ENCODE data around the gene EIF4ENIF1. TPM values are rescaled to one million over a fixed set of nuclear protein-coding genes. Genes with fewer than 3 reads are reported as not detected.
"Not testable (repeated sequence)": the region's sequence is repeated elsewhere in the genome, so short reads cannot be mapped to it uniquely, and the experiment has no call there.

The EIF4ENIF1 gene
- total RNA-seq, 2 donors from 2014 or later, result 21.8 to 24.7 TPM

- intact Hi-C loops (cut with DNase I), result no loop called here
- DNase-seq (no peak), ATAC-seq (peak in 1 of 2 donors; percentile 28)
Measured at GRCh38 chr22:31449506-31449905, 40.1 kb downstream of the EIF4ENIF1 start.

GRCh38 chr22:31448382-31448781 is 41.3 kb downstream of the EIF4ENIF1 start:
- ATAC-seq (peak; percentile 41 to 47), DNase-seq (no peak)
- intact Hi-C loops (cut with DNase I), result no loop called here

GRCh38 chr22:31447337-31447736 is 42.3 kb downstream of the EIF4ENIF1 start:
- intact Hi-C loops (cut with DNase I), result no loop called here
- DNase-seq (no peak), ATAC-seq (peak in 1 of 2 donors; percentile 33)

GRCh38 chr22:31446767-31447166 is 42.9 kb downstream of the EIF4ENIF1 start:
- DNase-seq, result no peak
- intact Hi-C loops (cut with DNase I), result no loop called here
- ATAC-seq, result no peak

GRCh38 chr22:31446208-31446607 is 43.4 kb downstream of the EIF4ENIF1 start:
- intact Hi-C loops (cut with DNase I), result no loop called here
- ATAC-seq, result no peak
- no peak for DNase-seq

GRCh38 chr22:31445642-31446041 is 44.0 kb downstream of the EIF4ENIF1 start:
- ATAC-seq (no peak), DNase-seq (no peak)
- intact Hi-C loops (cut with DNase I), result no loop called here

GRCh38 chr22:31443516-31443915 is 46.1 kb downstream of the EIF4ENIF1 start:
- DNase-seq, result no peak
- intact Hi-C loops (cut with DNase I), result no loop called here
- ATAC-seq, result no peak

- DNase-seq (peak; percentile 33), ATAC-seq (peak in 1 of 2 donors; percentile 60)
- intact Hi-C loops (cut with DNase I), result no loop called here
Measured at GRCh38 chr22:31442768-31443489, 46.7 kb downstream of the EIF4ENIF1 start.

- DNase-seq (no peak), ATAC-seq (no peak)
- intact Hi-C loops (cut with DNase I), result no loop called here
Measured at GRCh38 chr22:31441652-31442051, 48.0 kb downstream of the EIF4ENIF1 start.

- DNase-seq (no peak), ATAC-seq (no peak)
- intact Hi-C loops (cut with DNase I), result no loop called here
Measured at GRCh38 chr22:31440681-31441080, 49.0 kb downstream of the EIF4ENIF1 start.

- DNase-seq (peak; percentile 26), ATAC-seq (peak; percentile 58 to 78)
- intact Hi-C loops (cut with DNase I), result no loop called here
Measured at GRCh38 chr22:31439808-31440207, 49.8 kb downstream of the EIF4ENIF1 start.

- DNase-seq (no peak), ATAC-seq (peak in 1 of 2 donors; percentile 41)
- intact Hi-C loops (cut with DNase I), result no loop called here
Measured at GRCh38 chr22:31436132-31436531, 53.5 kb downstream of the EIF4ENIF1 start.

- intact Hi-C loops (cut with DNase I), result no loop called here
- ATAC-seq, result no peak
- DNase-seq, result no peak
Measured at GRCh38 chr22:31431950-31432349, 57.7 kb downstream of the EIF4ENIF1 start.

GRCh38 chr22:31425331-31426050 is 64.2 kb downstream of the EIF4ENIF1 start:
- ATAC-seq (no peak), DNase-seq (no peak)
- intact Hi-C loops (cut with DNase I), result no loop called here

GRCh38 chr22:31402350-31402749 is 87.3 kb downstream of the EIF4ENIF1 start:
- intact Hi-C loops (cut with DNase I); ATAC-seq; DNase-seq: not testable (repeated sequence)

- intact Hi-C loops (cut with DNase I), result no loop called here
- DNase-seq (no peak), ATAC-seq (peak in 1 of 2 donors; percentile 9)
Measured at GRCh38 chr22:31400023-31400397, 89.6 kb downstream of the EIF4ENIF1 start.

GRCh38 chr22:31399211-31400022 is 90.2 kb downstream of the EIF4ENIF1 start, which contains the start of gene DRG1:
Gene DRG1 (plus strand): TSS chr22:31399604. CDS start chr22:31399684, 80 bp downstream.
- DNase-seq (peak; percentile 98), ATAC-seq (peak; percentile 100)
- intact Hi-C loops (cut with DNase I), result loop anchor here (2.0 to 10.0 kb wide), 2 partner anchors 53 to 55 kb away; partner anchors contain the start of gene PATZ1 (in 2 of the 2)

GRCh38 chr22:31398231-31398630 is 91.4 kb downstream of the EIF4ENIF1 start:
- DNase-seq (no peak), ATAC-seq (no peak)
- intact Hi-C loops (cut with DNase I), result loop anchor here (2.0 to 10.0 kb wide), 2 partner anchors 51 to 53 kb away; partner anchors contain the start of gene PATZ1 (in 2 of the 2)

GRCh38 chr22:31394326-31394725 is 95.3 kb downstream of the EIF4ENIF1 start:
- intact Hi-C loops (cut with DNase I), result loop anchor here in 1 of 2 donors (10.0 kb wide), 1 partner anchor 50 kb away; the partner anchor contains the start of gene PATZ1
- no peak for DNase-seq
- ATAC-seq, result no peak

All from left cardiac atrium (tissue), 4 donors.